Natural killer cell (primary cell): Measurements from ENCODE around the gene JMJD8. TPM values are rescaled to one million over a fixed set of nuclear protein-coding genes. Genes with fewer than 3 reads are reported as not detected.

Experiments
- ATAC-seq, 3 donors: fragments of 150-1000 bp in 2 of 3; fragments of 200-7000 bp in 1 of 3; cut with Tn5 transposase; 1 replicate in 1 of 3; 2 replicates in 2 of 3; pipeline ENCODE4 v1.10.0; 2021; ENCODE audit warnings: mild to moderate bottlenecking in 2 of 3, moderate library complexity in 2 of 3
- DNase-seq, 2 donors: peaks; one replicate each; pipeline versions ENCODE4 v3.0.0 to v3.0.0-alpha.2; 2013 to 2021; ENCODE audit warnings: mixed read lengths in 1 of 2
- H3K27ac ChIP-seq: one replicate; pipeline ENCODE4 v1.5.1; 2013; ENCODE audit warnings: mild to moderate bottlenecking, low read length
- H3K27me3 ChIP-seq: one replicate; pipeline ENCODE4 v1.6.1; 2013; ENCODE audit warnings: low read length; ENCODE audit not compliant: control insufficient read depth, insufficient read depth
- H3K36me3 ChIP-seq: one replicate; pipeline ENCODE4 v1.6.1; 2013; ENCODE audit warnings: low read length; ENCODE audit not compliant: control insufficient read depth, insufficient read depth
- H3K4me1 ChIP-seq: one replicate; pipeline ENCODE4 v1.6.1; 2013; ENCODE audit warnings: low read length; ENCODE audit not compliant: control insufficient read depth, insufficient read depth
- H3K4me3 ChIP-seq: one replicate; pipeline ENCODE4 v1.5.1; 2013; ENCODE audit warnings: low read length
- H3K9me3 ChIP-seq: one replicate; pipeline ENCODE4 v1.6.1; 2013; ENCODE audit warnings: low read length; ENCODE audit not compliant: control insufficient read depth, insufficient read depth
- H3K27ac Mint-ChIP-seq, 2 donors: one replicate each; pipeline ENCODE4 v1.8.0; 2022; ENCODE audit warnings: mild to moderate bottlenecking in 2 of 2, mixed read lengths in 2 of 2, moderate library complexity in 1 of 2
- H3K27me3 Mint-ChIP-seq, 2 donors: one replicate each; pipeline ENCODE4 v1.8.0; 2022; ENCODE audit warnings: low read depth in 2 of 2, mixed read lengths in 2 of 2
- H3K36me3 Mint-ChIP-seq: one replicate; pipeline ENCODE4 v1.8.0; 2022; ENCODE audit warnings: mixed read lengths
- H3K4me1 Mint-ChIP-seq, 2 donors: one replicate each; pipeline ENCODE4 v1.8.0; 2022; ENCODE audit warnings: mixed read lengths in 2 of 2
- H3K4me3 Mint-ChIP-seq: one replicate; pipeline ENCODE4 v1.8.0; 2022; ENCODE audit warnings: mild to moderate bottlenecking, moderate library complexity, mixed read lengths
- H3K9me3 Mint-ChIP-seq, 2 donors: one replicate each; pipeline ENCODE4 v1.8.0; 2022; ENCODE audit warnings: mixed read lengths in 2 of 2
- CTCF ChIP-seq: fragments of 200-600 bp; IDR thresholded peaks from one replicate; pipeline ENCODE4 v1.8.0; 2022; ENCODE audit warnings: antibody characterized with exemption
- WGBS: methylation state at CpG from one replicate; pipeline ENCODE4 v1.1.7; 2013; ENCODE audit warnings: missing lambda C conversion rate; ENCODE audit not compliant: insufficient coverage; 5-methylcytosine and 5-hydroxymethylcytosine counted together
- intact Hi-C: fragments of 100-400 bp; cut with micrococcal nuclease; formaldehyde crosslinking; loops from one replicate; pipeline ENCODE4 v1.14.2; 2022
- total RNA-seq, 4 donors: library from RNA; stranded (reverse); fragments of 120-200 nt in 1 of 4; gene quantifications; one replicate each; pipeline versions ENCODE4 v1.2.3 to v1.2.4, GENCODE V29; 2013 to 2022

JMJD8 gene
- total RNA-seq, 3 donors from 2014 or later (not counting 1 experiment from before 2014, with no cell fraction given) = 29.5 to 32.6 (median 31.5) TPM

- H3K27ac Mint-ChIP-seq = no peak overlapping the region
- Histone ChIP-seq H3K4me3 (no peak overlapping the region), H3K36me3 (peaks cover 25% of the 10 kb centered on the region), H3K4me1 (peaks cover 44% of the 10 kb centered on the region), H3K27ac (no peak overlapping the region), H3K27me3 (peaks cover 3% of the 10 kb centered on the region), H3K9me3 (no peaks in the 10 kb centered on the region)
- H3K27me3 Mint-ChIP-seq = no peaks in the 10 kb centered on the region
- ATAC-seq (no peak), DNase-seq (no peak)
- H3K9me3 Mint-ChIP-seq = no peaks in the 10 kb centered on the region
- H3K36me3 Mint-ChIP-seq = no peaks in the 10 kb centered on the region
- intact Hi-C loops = no loop called here
- TF ChIP-seq CTCF = no peak
- H3K4me1 Mint-ChIP-seq = peaks cover 0 to 26% of the 10 kb centered on the region in 2 donors
- H3K4me3 Mint-ChIP-seq = no peak overlapping the region
- 78% methylated on average over 57 of the region's 57 CpGs for WGBS
Measured at GRCh38 chr16:677316-678190, 6.6 kb downstream of the JMJD8 start.

- peak in 1 of 2 donors; percentile 56 for DNase-seq
Measured at GRCh38 chr16:676913-677312, 7.2 kb downstream of the JMJD8 start.

GRCh38 chr16:676565-676902 is 7.6 kb downstream of the JMJD8 start:
- Histone ChIP-seq H3K36me3 (peaks cover 18% of the 10 kb centered on the region), H3K27me3 (peaks cover 3% of the 10 kb centered on the region), H3K9me3 (no peaks in the 10 kb centered on the region), H3K4me1 (peaks cover 39% of the 10 kb centered on the region), H3K27ac (no peak overlapping the region), H3K4me3 (no peak overlapping the region)
- no peak overlapping the region for H3K4me3 Mint-ChIP-seq
- no peak overlapping the region for H3K27ac Mint-ChIP-seq
- ATAC-seq (no peak), DNase-seq (no peak)
- H3K36me3 Mint-ChIP-seq = no peaks in the 10 kb centered on the region
- H3K27me3 Mint-ChIP-seq = no peaks in the 10 kb centered on the region
- no peaks in the 10 kb centered on the region for H3K9me3 Mint-ChIP-seq
- 95% methylated on average over 21 of the region's 21 CpGs for WGBS
- intact Hi-C loops = no loop called here
- TF ChIP-seq CTCF = no peak
- H3K4me1 Mint-ChIP-seq = peaks cover 0 to 21% of the 10 kb centered on the region in 2 donors

More at GRCh38 chr16:676913-677312, 7.2 kb downstream of the JMJD8 start:
- no peak overlapping the region for H3K4me3 ChIP-seq
- Mint-ChIP-seq H3K4me3 (no peak overlapping the region), H3K9me3 (no peaks in the 10 kb centered on the region), H3K27ac (no peak overlapping the region), H3K27me3 (no peaks in the 10 kb centered on the region), H3K36me3 (no peaks in the 10 kb centered on the region), H3K4me1 (peaks cover 0 to 23% of the 10 kb centered on the region in 2 donors)
- intact Hi-C loops = no loop called here
- H3K27ac ChIP-seq = no peak overlapping the region
- TF ChIP-seq CTCF = no peak
- 79% methylated on average over 23 of the region's 23 CpGs for WGBS
- no peak for ATAC-seq
- no peaks in the 10 kb centered on the region for H3K9me3 ChIP-seq
- H3K27me3 ChIP-seq = peaks cover 3% of the 10 kb centered on the region
- peaks cover 22% of the 10 kb centered on the region for H3K36me3 ChIP-seq
- peaks cover 42% of the 10 kb centered on the region for H3K4me1 ChIP-seq
